DOHH2 (cell line): Measurements from ENCODE around the gene USF3.

Source experiments
- EZH2phosphoT487 ChIP-seq: fragments of 200-600 bp; sonication (generic); IDR thresholded peaks from 2 replicates; pipeline ENCODE4 v1.6.1; 2017; ENCODE audit warnings: borderline replicate concordance, mild to moderate bottlenecking, antibody characterized with exemption, low read length, moderate library complexity, mixed read lengths
- TF ChIP-seq, protein P1 (sequence below): fragments of 200-600 bp; sonication (generic); IDR thresholded peaks from one replicate; pipeline ENCODE4 v1.5.1; 2014; ENCODE audit warnings: antibody characterized with exemption, mild to moderate bottlenecking, low read depth, low read length; ENCODE audit not compliant: poor library complexity, severe bottlenecking

DNA sequence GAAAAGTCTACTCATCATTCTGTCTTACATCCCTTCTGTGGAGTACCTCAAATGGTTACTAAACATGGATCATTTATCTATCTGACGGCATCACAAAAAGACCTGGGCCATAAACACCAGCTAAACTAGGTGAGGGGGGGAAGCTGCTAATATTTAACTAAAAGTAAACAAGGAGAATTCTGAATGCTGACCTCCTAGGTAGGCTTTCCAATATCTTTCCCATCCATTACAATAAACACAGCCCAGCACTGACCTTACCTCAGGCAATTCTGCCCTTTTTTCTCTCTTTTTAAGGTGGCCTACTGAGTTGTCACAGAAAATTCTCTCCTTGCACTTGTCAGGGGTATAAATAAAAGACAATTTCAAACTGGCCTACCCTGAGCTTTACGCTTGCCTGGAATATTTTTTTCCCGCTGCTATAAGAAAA lies 33.1 kb downstream of the USF3 start:
- TF ChIP-seq, protein P1, sequence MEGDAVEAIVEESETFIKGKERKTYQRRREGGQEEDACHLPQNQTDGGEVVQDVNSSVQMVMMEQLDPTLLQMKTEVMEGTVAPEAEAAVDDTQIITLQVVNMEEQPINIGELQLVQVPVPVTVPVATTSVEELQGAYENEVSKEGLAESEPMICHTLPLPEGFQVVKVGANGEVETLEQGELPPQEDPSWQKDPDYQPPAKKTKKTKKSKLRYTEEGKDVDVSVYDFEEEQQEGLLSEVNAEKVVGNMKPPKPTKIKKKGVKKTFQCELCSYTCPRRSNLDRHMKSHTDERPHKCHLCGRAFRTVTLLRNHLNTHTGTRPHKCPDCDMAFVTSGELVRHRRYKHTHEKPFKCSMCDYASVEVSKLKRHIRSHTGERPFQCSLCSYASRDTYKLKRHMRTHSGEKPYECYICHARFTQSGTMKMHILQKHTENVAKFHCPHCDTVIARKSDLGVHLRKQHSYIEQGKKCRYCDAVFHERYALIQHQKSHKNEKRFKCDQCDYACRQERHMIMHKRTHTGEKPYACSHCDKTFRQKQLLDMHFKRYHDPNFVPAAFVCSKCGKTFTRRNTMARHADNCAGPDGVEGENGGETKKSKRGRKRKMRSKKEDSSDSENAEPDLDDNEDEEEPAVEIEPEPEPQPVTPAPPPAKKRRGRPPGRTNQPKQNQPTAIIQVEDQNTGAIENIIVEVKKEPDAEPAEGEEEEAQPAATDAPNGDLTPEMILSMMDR: no peak
- TF ChIP-seq EZH2phosphoT487: no peak
